CD4-positive, alpha-beta memory T cell (primary cell): ENCODE data around the gene MCF2L2. TPM values are rescaled to one million over a fixed set of nuclear protein-coding genes. Genes with fewer than 3 reads are reported as not detected.

Experiments used
- CTCF ChIA-PET: fragments of 350-600 bp; sonication (Branson Sonifier 250); formaldehyde crosslinking; loops from one replicate; lab custom pipeline; 2021; ENCODE audit warnings: inconsistent platforms; ENCODE audit not compliant: partially characterized antibody; lab: Charles Lee
- POLR2A ChIA-PET: fragments of 350-600 bp; sonication (Branson Sonifier 250); formaldehyde crosslinking; loops from one replicate; lab custom pipeline; 2021; ENCODE audit not compliant: partially characterized antibody; lab: Charles Lee
- DNase-seq, 5 donors: peaks; one replicate each; pipeline versions ENCODE4 v3.0.0 to v3.0.0-alpha.2; 2020 to 2022; ENCODE audit warnings: mixed read lengths in 1 of 5
- H3K27ac ChIP-seq: one replicate; pipeline ENCODE4 v1.7.0; 2013; ENCODE audit warnings: low read depth, low read length
- H3K27me3 ChIP-seq: 2 replicates; pipeline ENCODE4 v1.7.0; 2013; ENCODE audit warnings: mild to moderate bottlenecking, low read length, moderate library complexity; ENCODE audit not compliant: insufficient read depth
- H3K36me3 ChIP-seq: 2 replicates; pipeline ENCODE4 v1.7.0; 2013; ENCODE audit warnings: mild to moderate bottlenecking, low read length, moderate library complexity; ENCODE audit not compliant: insufficient read depth
- H3K4me1 ChIP-seq: 2 replicates; pipeline ENCODE4 v1.7.0; 2013; ENCODE audit warnings: mild to moderate bottlenecking, low read length, moderate library complexity; ENCODE audit not compliant: insufficient read depth
- H3K4me3 ChIP-seq, 2 donors: one replicate each; pipeline ENCODE4 v1.7.0; 2013; ENCODE audit warnings: low read length in 2 of 2, mild to moderate bottlenecking in 1 of 2
- H3K9me3 ChIP-seq, 2 donors: one replicate each; pipeline ENCODE4 v1.7.0; 2013; ENCODE audit warnings: low read length in 2 of 2, control low read depth in 1 of 2; ENCODE audit not compliant: control insufficient read depth in 1 of 2
- H3K27ac Mint-ChIP-seq, 7 donors: one replicate each; pipeline ENCODE4 v1.8.0; 2020 to 2021; ENCODE audit warnings: mixed read lengths in 7 of 7, mild to moderate bottlenecking in 6 of 7, inconsistent platforms in 3 of 7, moderate library complexity in 3 of 7
- H3K27me3 Mint-ChIP-seq, 2 donors: one replicate each; pipeline ENCODE4 v1.8.0; 2020 to 2021; ENCODE audit warnings: mixed read lengths in 2 of 2
- H3K36me3 Mint-ChIP-seq, 2 donors: one replicate each; pipeline ENCODE4 v1.8.0; 2020 to 2021; ENCODE audit warnings: mixed read lengths in 2 of 2, inconsistent platforms in 1 of 2, mild to moderate bottlenecking in 1 of 2
- H3K4me1 Mint-ChIP-seq, 4 donors: one replicate each; pipeline ENCODE4 v1.8.0; 2020 to 2021; ENCODE audit warnings: mixed read lengths in 4 of 4, mild to moderate bottlenecking in 1 of 4
- H3K4me3 Mint-ChIP-seq, 8 donors: one replicate each; pipeline ENCODE4 v1.8.0; 2020 to 2021; ENCODE audit warnings: mixed read lengths in 8 of 8, mild to moderate bottlenecking in 7 of 8, moderate library complexity in 6 of 8, inconsistent platforms in 3 of 8
- H3K9me3 Mint-ChIP-seq, 8 donors: one replicate each; pipeline ENCODE4 v1.8.0; 2020 to 2021; ENCODE audit warnings: mixed read lengths in 8 of 8, mild to moderate bottlenecking in 5 of 8, inconsistent platforms in 3 of 8, moderate library complexity in 1 of 8
- intact Hi-C: fragments of 100-400 bp; cut with micrococcal nuclease; formaldehyde crosslinking; loops from one replicate; pipeline ENCODE4 v1.15.1; 2023
- polyA plus RNA-seq, 2 donors: library from polyadenylated mRNA; unstranded; fragments of 300-500 nt; fragmentation: Illumina TruSeq; gene quantifications; one replicate each; pipeline ENCODE4 v1.2.3, GENCODE V29; 2021
- total RNA-seq, 2 experiments: library from RNA; stranded (reverse); gene quantifications; one replicate each; pipeline ENCODE4 v1.2.3, GENCODE V29; 2021

The MCF2L2 gene
- total and polyA plus RNA-seq, 4 experiments from 2014 or later, result 0.37 to 7.3 (median 5.1) TPM

DNA sequence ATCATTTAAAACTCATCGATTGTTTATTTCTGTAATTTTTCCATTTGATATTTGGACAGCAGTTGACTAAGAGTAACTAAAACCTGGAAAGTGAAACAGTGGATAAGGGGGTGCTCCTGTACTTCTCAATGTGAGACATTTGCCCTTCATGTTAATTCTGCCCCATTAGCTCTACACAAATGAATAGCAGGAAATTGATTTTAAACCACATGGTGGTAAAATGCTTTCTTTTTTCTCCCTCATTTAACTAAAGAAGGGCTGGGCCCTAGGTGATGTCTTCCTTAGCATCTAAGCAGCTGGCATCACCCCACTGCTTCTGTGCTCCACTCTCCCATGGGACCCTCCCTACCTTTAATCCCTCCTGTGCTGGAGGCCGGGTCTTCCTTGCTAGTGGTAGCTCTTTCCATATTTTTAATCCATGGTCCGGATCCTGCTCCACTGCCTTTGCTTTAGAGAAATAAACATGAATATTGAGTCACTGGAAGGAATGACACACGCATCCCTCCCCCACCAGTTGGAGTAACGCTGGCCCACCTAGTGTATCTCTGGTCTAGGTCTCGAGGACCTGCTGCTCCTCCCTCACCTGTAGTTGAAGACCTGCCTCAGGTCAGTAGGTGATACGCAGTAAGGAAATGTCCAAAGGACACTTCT lies 235.6 kb downstream of the MCF2L2 start:
- no peaks in the 10 kb centered on the region for H3K9me3 ChIP-seq
- ChIA-PET CTCF (no interaction called here), POLR2A (no interaction called here)
- intact Hi-C loops, result no loop called here
- no peaks in the 10 kb centered on the region for H3K4me1 Mint-ChIP-seq
- no peak overlapping the region for H3K27ac Mint-ChIP-seq
- H3K4me3 Mint-ChIP-seq, result no peak overlapping the region
- no peaks in the 10 kb centered on the region for H3K4me1 ChIP-seq
- H3K27me3 ChIP-seq, result no peaks in the 10 kb centered on the region
- peaks cover 0 to 4% of the 10 kb centered on the region in 2 donors for H3K36me3 Mint-ChIP-seq
- no peak overlapping the region for H3K4me3 ChIP-seq
- no peaks in the 10 kb centered on the region for H3K36me3 ChIP-seq
- H3K9me3 Mint-ChIP-seq, result no peaks in the 10 kb centered on the region
- no peak for DNase-seq
- no peak overlapping the region for H3K27ac ChIP-seq
- H3K27me3 Mint-ChIP-seq, result no peaks in the 10 kb centered on the region

- no peaks in the 10 kb centered on the region for H3K9me3 Mint-ChIP-seq
- DNase-seq, result no peak
- peaks cover 0 to 4% of the 10 kb centered on the region in 2 donors for H3K36me3 Mint-ChIP-seq
- intact Hi-C loops, result loop anchor here (2.0 kb wide), 1 partner anchor 67 kb away; no protein-coding TSS in a partner anchor
- ChIA-PET POLR2A (no interaction called here), CTCF (no interaction called here)
- H3K27me3 ChIP-seq, result no peaks in the 10 kb centered on the region
- H3K9me3 ChIP-seq, result no peaks in the 10 kb centered on the region
- H3K27ac Mint-ChIP-seq, result no peak overlapping the region
- no peak overlapping the region for H3K4me3 ChIP-seq
- H3K36me3 ChIP-seq, result no peaks in the 10 kb centered on the region
- no peaks in the 10 kb centered on the region for H3K4me1 ChIP-seq
- no peaks in the 10 kb centered on the region for H3K4me1 Mint-ChIP-seq
- H3K27me3 Mint-ChIP-seq, result no peaks in the 10 kb centered on the region
- H3K4me3 Mint-ChIP-seq, result no peak overlapping the region
- no peak overlapping the region for H3K27ac ChIP-seq
Observed at GRCh38 chr3:183189641-183190040, 238.8 kb downstream of the MCF2L2 start.

DNA sequence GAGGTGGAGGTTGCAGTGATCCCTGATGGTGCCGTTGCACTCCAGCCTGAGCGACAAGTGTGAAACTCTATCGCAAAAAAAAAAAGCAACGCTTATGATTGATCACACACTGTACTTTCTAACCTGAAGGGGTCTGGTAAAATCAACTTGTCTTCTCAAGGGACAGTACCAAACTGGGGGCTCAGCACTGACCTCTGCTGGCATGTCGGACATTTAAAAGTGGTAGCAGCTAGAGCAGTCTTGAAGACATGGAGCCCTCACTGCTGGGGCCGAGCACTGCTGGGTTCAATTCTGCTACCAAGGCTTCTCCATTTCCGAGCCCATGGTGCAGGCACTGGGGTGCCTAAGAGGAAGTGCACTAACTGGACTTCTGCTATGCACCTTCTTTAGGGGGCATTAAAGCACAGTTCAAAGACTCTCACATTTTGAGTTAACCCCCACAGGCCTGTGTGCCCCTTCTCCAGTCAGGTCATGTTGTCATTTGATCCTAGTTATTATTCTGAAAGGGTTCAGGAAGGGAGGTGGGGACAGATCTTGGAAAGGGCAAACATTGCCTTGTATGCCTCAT lies 239.4 kb downstream of the MCF2L2 start:
- Histone ChIP-seq H3K36me3 (no peaks in the 10 kb centered on the region), H3K4me1 (no peaks in the 10 kb centered on the region), H3K9me3 (no peaks in the 10 kb centered on the region), H3K4me3 (no peak overlapping the region), H3K27me3 (no peaks in the 10 kb centered on the region), H3K27ac (no peak overlapping the region)
- Mint-ChIP-seq H3K9me3 (no peaks in the 10 kb centered on the region), H3K27me3 (no peaks in the 10 kb centered on the region), H3K4me1 (no peaks in the 10 kb centered on the region), H3K27ac (peak overlapping the region in 1 of 7 donors; percentile 42), H3K4me3 (no peak overlapping the region), H3K36me3 (peaks cover 0 to 4% of the 10 kb centered on the region in 2 donors)
- ChIA-PET POLR2A (no interaction called here), CTCF (interaction anchor here (1.0 to 2.0 kb wide), 3 partner anchors 11 to 66 kb away, joined by 3 to 9 read pairs (median 3); no protein-coding TSS in a partner anchor)
- DNase-seq, result no peak
- intact Hi-C loops, result loop anchor here (2.0 kb wide), 1 partner anchor 66 kb away; no protein-coding TSS in a partner anchor

GRCh38 chr3:183185696-183186095 lies 242.7 kb downstream of the MCF2L2 start:
- Histone ChIP-seq H3K36me3 (no peaks in the 10 kb centered on the region), H3K4me3 (no peak overlapping the region), H3K27me3 (no peaks in the 10 kb centered on the region), H3K4me1 (no peaks in the 10 kb centered on the region), H3K27ac (no peak overlapping the region), H3K9me3 (no peaks in the 10 kb centered on the region)
- no peaks in the 10 kb centered on the region for H3K27me3 Mint-ChIP-seq
- no peak for DNase-seq
- no peaks in the 10 kb centered on the region for H3K36me3 Mint-ChIP-seq
- POLR2A ChIA-PET, result no interaction called here
- CTCF ChIA-PET, result interaction anchor here (0.6 to 5.3 kb wide), 7 partner anchors 9 to 582 kb away, joined by 3 to 97 read pairs (median 4); no protein-coding TSS in a partner anchor
- no peaks in the 10 kb centered on the region for H3K4me1 Mint-ChIP-seq
- peak overlapping the region in 1 of 7 donors; percentile 18 for H3K27ac Mint-ChIP-seq
- no peaks in the 10 kb centered on the region for H3K9me3 Mint-ChIP-seq
- intact Hi-C loops, result no loop called here
- H3K4me3 Mint-ChIP-seq, result no peak overlapping the region

- ChIA-PET POLR2A (no interaction called here), CTCF (interaction anchor here (1.6 to 5.3 kb wide), 2 partner anchors 200 to 206 kb away, joined by 4 to 97 read pairs; no protein-coding TSS in a partner anchor)
- H3K4me3 Mint-ChIP-seq, result no peak overlapping the region
- H3K27me3 Mint-ChIP-seq, result peaks cover 9% of the 10 kb centered on the region in 2 donors
- Histone ChIP-seq H3K4me1 (peaks cover 15% of the 10 kb centered on the region), H3K9me3 (no peaks in the 10 kb centered on the region), H3K27ac (no peak overlapping the region), H3K4me3 (no peak overlapping the region), H3K27me3 (peaks cover 10% of the 10 kb centered on the region), H3K36me3 (no peaks in the 10 kb centered on the region)
- peaks cover 0 to 5% (median 5%) of the 10 kb centered on the region in 4 donors for H3K4me1 Mint-ChIP-seq
- H3K9me3 Mint-ChIP-seq, result no peaks in the 10 kb centered on the region
- intact Hi-C loops, result no loop called here
- no peaks in the 10 kb centered on the region for H3K36me3 Mint-ChIP-seq
- H3K27ac Mint-ChIP-seq, result no peak overlapping the region
- no peak for DNase-seq
Observed at GRCh38 chr3:183182732-183183610, 245.4 kb downstream of the MCF2L2 start.

DNA sequence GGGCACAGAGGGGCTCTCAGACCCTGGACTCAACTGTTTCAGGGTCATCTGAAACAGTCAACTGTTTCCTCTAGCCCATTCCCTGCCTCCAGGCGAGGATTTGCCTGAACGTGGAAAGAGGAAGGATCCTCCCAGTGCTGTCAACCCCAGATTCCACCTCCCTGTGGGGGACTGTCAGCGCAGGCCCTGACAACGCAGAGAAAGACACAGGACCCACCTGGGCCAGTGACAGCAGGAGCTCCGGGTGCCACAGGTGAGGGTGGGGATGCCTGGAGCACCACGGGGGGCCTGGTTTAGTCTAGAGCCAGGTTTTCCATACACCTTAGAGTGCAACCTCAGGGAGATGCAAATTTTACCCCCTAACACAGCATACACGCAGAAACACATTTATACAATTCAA lies 246.3 kb downstream of the MCF2L2 start:
- H3K4me3 Mint-ChIP-seq, result no peak overlapping the region
- H3K27me3 Mint-ChIP-seq, result peaks cover 9% of the 10 kb centered on the region in 2 donors
- peaks cover 15% of the 10 kb centered on the region for H3K4me1 ChIP-seq
- no peaks in the 10 kb centered on the region for H3K9me3 Mint-ChIP-seq
- H3K27ac ChIP-seq, result no peak overlapping the region
- H3K36me3 Mint-ChIP-seq, result no peaks in the 10 kb centered on the region
- intact Hi-C loops, result no loop called here
- peaks cover 0 to 5% (median 5%) of the 10 kb centered on the region in 4 donors for H3K4me1 Mint-ChIP-seq
- no peak overlapping the region for H3K27ac Mint-ChIP-seq
- H3K27me3 ChIP-seq, result peaks cover 10% of the 10 kb centered on the region
- no peak for DNase-seq
- H3K9me3 ChIP-seq, result no peaks in the 10 kb centered on the region
- ChIA-PET POLR2A (no interaction called here), CTCF (no interaction called here)
- H3K36me3 ChIP-seq, result no peaks in the 10 kb centered on the region
- no peak overlapping the region for H3K4me3 ChIP-seq

GRCh38 chr3:183181606-183182005 lies 246.8 kb downstream of the MCF2L2 start:
- POLR2A ChIA-PET, result no interaction called here
- intact Hi-C loops, result no loop called here
- H3K9me3 Mint-ChIP-seq, result no peaks in the 10 kb centered on the region

More at GRCh38 chr3:183181606-183182005, 246.8 kb downstream of the MCF2L2 start:
- H3K27me3 Mint-ChIP-seq, result peaks cover 9 to 10% of the 10 kb centered on the region in 2 donors
- H3K4me3 Mint-ChIP-seq, result no peak overlapping the region
- no peak overlapping the region for H3K27ac Mint-ChIP-seq
- DNase-seq, result no peak
- peaks cover 0 to 5% (median 5%) of the 10 kb centered on the region in 4 donors for H3K4me1 Mint-ChIP-seq
- no peaks in the 10 kb centered on the region for H3K9me3 ChIP-seq
- no peak overlapping the region for H3K27ac ChIP-seq
- CTCF ChIA-PET, result no interaction called here
- H3K36me3 ChIP-seq, result no peaks in the 10 kb centered on the region
- no peak overlapping the region for H3K4me3 ChIP-seq
- H3K36me3 Mint-ChIP-seq, result no peaks in the 10 kb centered on the region
- peaks cover 10% of the 10 kb centered on the region for H3K27me3 ChIP-seq
- H3K4me1 ChIP-seq, result peaks cover 15% of the 10 kb centered on the region
